ENCODE data around the gene SMIM22. TPM values are rescaled to one million over a fixed set of nuclear protein-coding genes. Genes with fewer than 3 reads are reported as not detected.

SMIM22 gene
- total and polyA plus RNA-seq, 11 donors: not detected

- no peak for ATAC-seq
- H3K27me3 ChIP-seq: no peaks in the 10 kb centered on the region
- intact Hi-C loops (cut with DNase I): no loop called here
- H3K36me3 ChIP-seq: peaks cover 0 to 41% (median 36%) of the 10 kb centered on the region in 9 donors
- 82 to 85% (median 84%) methylated on average over 14 of the region's 14 CpGs for WGBS, 4 donors
- DNase-seq: no peak
- H3K4me1 ChIP-seq: peaks cover 0 to 15% (median 3%) of the 10 kb centered on the region in 12 donors
- no peak overlapping the region for H3K4me3 ChIP-seq
- no peak for TF ChIP-seq POLR2A (IDR thresholded peaks at IDR 0.05)
- no peak for TF ChIP-seq CTCF (IDR thresholded peaks at IDR 0.05)
- H3K9me3 ChIP-seq: no peaks in the 10 kb centered on the region
- no peak overlapping the region for H3K27ac ChIP-seq
Measured at GRCh38 chr16:4747906-4748681, 47.1 kb upstream of the SMIM22 start.

GRCh38 chr16:4748682-4749411 lies 46.3 kb upstream of the SMIM22 start:
- intact Hi-C loops (cut with DNase I): no loop called here
- Histone ChIP-seq H3K27me3 (no peaks in the 10 kb centered on the region), H3K4me3 (no peak overlapping the region), H3K36me3 (peaks cover 0 to 48% (median 44%) of the 10 kb centered on the region in 9 donors), H3K4me1 (peaks cover 0 to 15% (median 0%) of the 10 kb centered on the region in 12 donors), H3K27ac (no peak overlapping the region), H3K9me3 (no peaks in the 10 kb centered on the region)
- no peak for TF ChIP-seq POLR2A (IDR thresholded peaks at IDR 0.05)
- TF ChIP-seq CTCF (IDR thresholded peaks at IDR 0.05): no peak
- WGBS, 4 donors: 85 to 93% (median 91%) methylated on average over 14 to 16 of the region's 16 CpGs
- peak in 1 of 5 donors; percentile 29 for DNase-seq
- no peak for ATAC-seq

DNA sequence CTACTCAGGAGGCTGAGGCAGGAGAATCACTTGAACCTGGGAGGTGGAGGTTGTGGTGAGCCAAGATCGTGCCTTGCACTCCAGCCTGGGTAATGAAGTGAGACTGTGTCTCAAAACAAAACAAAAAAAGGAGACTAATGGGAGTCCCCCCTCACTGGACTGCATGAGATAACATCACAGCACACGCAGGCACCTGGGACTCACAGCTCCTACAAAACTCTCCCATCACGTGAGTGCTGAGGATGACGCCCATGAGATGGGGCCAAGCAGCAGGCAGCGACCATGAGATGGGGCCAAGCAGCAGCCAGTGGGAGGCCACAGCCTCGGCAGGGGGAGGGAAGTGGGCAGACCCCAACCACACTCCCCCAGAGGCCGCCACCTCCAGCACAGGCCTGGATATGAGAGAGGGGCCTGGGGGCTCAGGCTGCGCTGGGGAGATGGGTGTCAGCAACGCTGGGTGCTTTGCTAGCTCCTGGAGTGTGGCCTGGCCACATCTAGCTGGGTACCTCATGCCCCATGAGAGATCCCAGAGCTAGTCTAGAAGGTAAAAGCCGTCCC lies 45.4 kb upstream of the SMIM22 start:
- WGBS, 4 donors: 89 to 94% (median 90%) methylated on average over 10 of the region's 10 CpGs
- H3K4me3 ChIP-seq: no peak overlapping the region
- H3K27me3 ChIP-seq: no peaks in the 10 kb centered on the region
- intact Hi-C loops (cut with DNase I): no loop called here
- peak in 1 of 5 donors; percentile 21 for DNase-seq
- H3K36me3 ChIP-seq: peaks cover 0 to 57% (median 52%) of the 10 kb centered on the region in 9 donors
- peaks cover 0 to 2% (median 0%) of the 10 kb centered on the region in 12 donors for H3K9me3 ChIP-seq
- H3K4me1 ChIP-seq: peaks cover 0 to 15% (median 0%) of the 10 kb centered on the region in 12 donors
- ATAC-seq: no peak
- TF ChIP-seq CTCF (IDR thresholded peaks at IDR 0.05) (no peak), POLR2A (IDR thresholded peaks at IDR 0.05) (no peak)
- no peak overlapping the region for H3K27ac ChIP-seq

- TF ChIP-seq POLR2A (IDR thresholded peaks at IDR 0.05): no peak
- TF ChIP-seq CTCF (IDR thresholded peaks at IDR 0.05): no peak
- WGBS, 4 donors: 78 to 91% (median 89%) methylated on average over 7 to 8 of the region's 8 CpGs
- Histone ChIP-seq H3K27me3 (no peaks in the 10 kb centered on the region), H3K27ac (no peak overlapping the region), H3K36me3 (peaks cover 0 to 68% (median 63%) of the 10 kb centered on the region in 9 donors), H3K4me1 (peaks cover 0 to 15% (median 0%) of the 10 kb centered on the region in 12 donors), H3K4me3 (no peak overlapping the region), H3K9me3 (peaks cover 0 to 8% (median 0%) of the 10 kb centered on the region in 12 donors)
- intact Hi-C loops (cut with DNase I): no loop called here
- ATAC-seq: no peak
- DNase-seq: peak in 1 of 5 donors; percentile 2
Measured at GRCh38 chr16:4750896-4751295, 44.3 kb upstream of the SMIM22 start.
